Gastrocnemius medialis (tissue), 4 donors: ENCODE results near the gene PNPT1. TPM values are rescaled to one million over a fixed set of nuclear protein-coding genes. Genes with fewer than 3 reads are reported as not detected.

Experiments used
- ATAC-seq, 2 donors: fragments of 150-250 bp; one replicate each; pipeline ENCODE4 v1.9.1; 2016
- DNase-seq, 2 donors: peaks; one replicate each; pipeline ENCODE4 v3.0.0-alpha.2; 2019
- H3K27ac ChIP-seq, 4 donors: fragments of 200-600 bp; sonication (generic); 1 replicate in 1 of 4; 2 replicates in 3 of 4; pipeline ENCODE4 v1.5.1; 2016 to 2018; ENCODE audit warnings: mild to moderate bottlenecking in 2 of 4, moderate library complexity in 1 of 4
- H3K27me3 ChIP-seq, 3 donors: fragments of 200-600 bp; sonication (generic) in 2 of 3; 1 replicate in 1 of 3; 2 replicates in 2 of 3; pipeline versions ENCODE4 v1.5.1 to v1.6.0; 2016 to 2019; ENCODE audit warnings: mild to moderate bottlenecking in 1 of 3, moderate library complexity in 1 of 3
- H3K36me3 ChIP-seq, 2 donors: fragments of 200-600 bp; sonication (generic) in 1 of 2; one replicate each; pipeline ENCODE4 v1.5.1; 2017 to 2018
- H3K4me1 ChIP-seq, 2 donors: fragments of 200-600 bp; sonication (generic) in 1 of 2; one replicate each; pipeline ENCODE4 v1.5.1; 2016 to 2017; ENCODE audit warnings: mild to moderate bottlenecking in 2 of 2
- H3K4me3 ChIP-seq, 4 donors: fragments of 200-600 bp; sonication (generic) in 3 of 4; 1 replicate in 1 of 4; 2 replicates in 3 of 4; pipeline ENCODE4 v1.5.1; 2016 to 2019; ENCODE audit warnings: mild to moderate bottlenecking in 2 of 4
- H3K9me3 ChIP-seq, 3 donors: fragments of 200-600 bp; sonication (generic) in 2 of 3; 1 replicate in 1 of 3; 2 replicates in 2 of 3; pipeline ENCODE4 v1.5.1; 2016 to 2019
- POLR2A ChIP-seq, 2 donors: fragments of 450-650 bp; IDR thresholded peaks; one replicate each; pipeline ENCODE4 v1.6.1; 2017; ENCODE audit warnings: antibody characterized with exemption in 2 of 2, mild to moderate bottlenecking in 2 of 2, moderate library complexity in 2 of 2
- in situ Hi-C, 4 donors: fragments of 200-750 bp; cut with MboI; loops; one replicate each; pipeline versions ENCODE4 v1.15.0 to v1.8.0; 2017; ENCODE audit warnings: low sequenced_read_pairs in 4 of 4
- intact Hi-C: fragments of 100-400 bp; cut with DNase I; formaldehyde crosslinking; loops from one replicate; pipeline ENCODE4 v1.15.1; 2023; ENCODE audit warnings: low total_unique reads
- total RNA-seq, 4 donors: library from RNA; depleted of rRNA; stranded (reverse); fragments of >200 nt; gene quantifications; one replicate each; pipeline versions ENCODE4 v1.1.0 to v1.2.3, GENCODE V29; 2016
- TF ChIP-seq, protein P1 (sequence below), 5 experiments: fragments of 450-650 bp in 3 of 5; fragments of 200-600 bp in 2 of 5; sonication (generic) in 2 of 5; IDR thresholded peaks in 4 of 5; conservative IDR thresholded peaks in 1 of 5; 1 replicate in 4 of 5; 2 replicates in 1 of 5; pipeline ENCODE4 v1.5.1; 2016 to 2019; ENCODE audit warnings: antibody characterized with exemption in 5 of 5, mild to moderate bottlenecking in 3 of 5, moderate library complexity in 3 of 5

PNPT1 gene
- total RNA-seq, 4 donors from 2014 or later = 14.1 to 26.0 (median 20.5) TPM

DNA sequence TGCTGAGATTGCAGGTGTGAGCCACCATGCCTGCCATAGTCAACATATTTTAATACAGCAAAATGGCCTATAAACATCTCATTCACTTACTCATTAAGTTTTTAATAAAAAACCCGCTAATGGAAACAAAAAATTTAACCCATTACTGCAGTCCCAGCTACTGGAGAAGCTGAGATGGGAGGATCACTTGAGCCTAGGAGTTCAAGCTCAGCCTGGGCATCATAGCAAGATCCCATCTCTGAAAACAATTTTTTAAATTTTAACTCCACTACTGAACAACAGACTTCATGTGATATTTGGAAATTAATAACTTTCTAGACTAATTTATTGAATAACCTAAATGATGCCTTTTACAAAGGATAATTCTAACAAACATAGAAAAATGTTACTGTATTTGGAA lies 81.6 kb downstream of the PNPT1 start:
- no peak overlapping the region for H3K27ac ChIP-seq
- peaks cover 17 to 28% of the 10 kb centered on the region in 2 donors for H3K4me1 ChIP-seq
- H3K27me3 ChIP-seq = no peaks in the 10 kb centered on the region
- H3K9me3 ChIP-seq = no peaks in the 10 kb centered on the region
- peaks cover 0 to 24% of the 10 kb centered on the region in 2 donors for H3K36me3 ChIP-seq
- intact Hi-C loops (loop anchor here (10.0 kb wide), 1 partner anchor 377 kb away; the partner anchor contains the start of genes CLHC1 and RPS27A), in situ Hi-C loops (no loop called here)
- no peak overlapping the region for H3K4me3 ChIP-seq
- TF ChIP-seq, protein P1, sequence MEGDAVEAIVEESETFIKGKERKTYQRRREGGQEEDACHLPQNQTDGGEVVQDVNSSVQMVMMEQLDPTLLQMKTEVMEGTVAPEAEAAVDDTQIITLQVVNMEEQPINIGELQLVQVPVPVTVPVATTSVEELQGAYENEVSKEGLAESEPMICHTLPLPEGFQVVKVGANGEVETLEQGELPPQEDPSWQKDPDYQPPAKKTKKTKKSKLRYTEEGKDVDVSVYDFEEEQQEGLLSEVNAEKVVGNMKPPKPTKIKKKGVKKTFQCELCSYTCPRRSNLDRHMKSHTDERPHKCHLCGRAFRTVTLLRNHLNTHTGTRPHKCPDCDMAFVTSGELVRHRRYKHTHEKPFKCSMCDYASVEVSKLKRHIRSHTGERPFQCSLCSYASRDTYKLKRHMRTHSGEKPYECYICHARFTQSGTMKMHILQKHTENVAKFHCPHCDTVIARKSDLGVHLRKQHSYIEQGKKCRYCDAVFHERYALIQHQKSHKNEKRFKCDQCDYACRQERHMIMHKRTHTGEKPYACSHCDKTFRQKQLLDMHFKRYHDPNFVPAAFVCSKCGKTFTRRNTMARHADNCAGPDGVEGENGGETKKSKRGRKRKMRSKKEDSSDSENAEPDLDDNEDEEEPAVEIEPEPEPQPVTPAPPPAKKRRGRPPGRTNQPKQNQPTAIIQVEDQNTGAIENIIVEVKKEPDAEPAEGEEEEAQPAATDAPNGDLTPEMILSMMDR (IDR thresholded peaks at IDR 0.05 in 4 of 5, conservative IDR thresholded peaks at IDR 0.05 in 1 of 5) = no peak
- no peak for TF ChIP-seq POLR2A (IDR thresholded peaks at IDR 0.05)
- DNase-seq (no peak), ATAC-seq (no peak)

- H3K4me1 ChIP-seq = peaks cover 17 to 28% of the 10 kb centered on the region in 2 donors
- ATAC-seq = no peak
- no peaks in the 10 kb centered on the region for H3K9me3 ChIP-seq
- no peak for TF ChIP-seq POLR2A (IDR thresholded peaks at IDR 0.05)
- TF ChIP-seq, protein P1 (IDR thresholded peaks at IDR 0.05 in 4 of 5, conservative IDR thresholded peaks at IDR 0.05 in 1 of 5) = no peak
- DNase-seq = no peak
- no peaks in the 10 kb centered on the region for H3K27me3 ChIP-seq
- in situ Hi-C loops = no loop called here
- peak overlapping the region in 1 of 4 donors; percentile 1 for H3K27ac ChIP-seq
- no peak overlapping the region for H3K4me3 ChIP-seq
- intact Hi-C loops = loop anchor here (10.0 kb wide), 1 partner anchor 376 kb away; the partner anchor contains the start of genes CLHC1 and RPS27A
- H3K36me3 ChIP-seq = peaks cover 0 to 24% of the 10 kb centered on the region in 2 donors
Observed at GRCh38 chr2:55610954-55611743, 82.5 kb downstream of the PNPT1 start.

GRCh38 chr2:55609938-55610578 lies 83.6 kb downstream of the PNPT1 start:
- Histone ChIP-seq H3K4me1 (peaks cover 9 to 17% of the 10 kb centered on the region in 2 donors), H3K27ac (peak overlapping the region in 1 of 4 donors; percentile 1), H3K36me3 (peaks cover 0 to 23% of the 10 kb centered on the region in 2 donors), H3K27me3 (no peaks in the 10 kb centered on the region), H3K9me3 (no peaks in the 10 kb centered on the region), H3K4me3 (no peak overlapping the region)
- DNase-seq (no peak), ATAC-seq (no peak)
- in situ Hi-C loops (no loop called here), intact Hi-C loops (loop anchor here (10.0 kb wide), 1 partner anchor 375 kb away; the partner anchor contains the start of genes CLHC1 and RPS27A)
- TF ChIP-seq, protein P1 (IDR thresholded peaks at IDR 0.05 in 4 of 5, conservative IDR thresholded peaks at IDR 0.05 in 1 of 5) = no peak
- no peak for TF ChIP-seq POLR2A (IDR thresholded peaks at IDR 0.05)

DNA sequence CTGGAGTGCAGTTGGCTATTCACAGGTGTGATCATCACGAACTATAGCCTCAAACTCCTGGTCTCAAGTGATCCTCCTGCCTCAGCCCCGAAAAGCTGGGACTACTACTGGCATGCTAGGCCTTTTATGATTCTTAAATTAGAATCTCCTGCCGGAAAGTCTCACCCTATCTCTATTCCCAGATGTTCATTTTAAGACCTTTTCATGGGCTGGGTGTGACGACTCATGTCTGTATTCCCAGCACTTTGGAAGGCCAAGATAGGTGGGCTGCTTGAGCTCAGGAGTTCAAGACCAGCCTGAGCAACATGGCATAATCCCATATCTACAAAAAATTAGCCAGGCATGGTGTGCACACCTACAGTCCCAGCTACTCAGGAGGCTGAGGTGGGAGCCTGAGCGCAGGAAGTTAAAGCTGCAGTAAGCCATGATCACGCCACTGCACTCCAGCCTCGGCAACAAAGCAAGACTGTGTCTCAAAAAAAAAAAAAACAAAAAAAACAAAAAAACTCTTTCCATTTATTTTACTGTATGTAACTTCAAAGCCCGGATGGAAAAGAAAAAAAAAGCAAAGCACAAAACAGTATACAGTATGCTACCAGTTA lies 84.3 kb downstream of the PNPT1 start:
- ATAC-seq (no peak), DNase-seq (no peak)
- Histone ChIP-seq H3K4me1 (peaks cover 8 to 11% of the 10 kb centered on the region in 2 donors), H3K9me3 (no peaks in the 10 kb centered on the region), H3K4me3 (no peak overlapping the region), H3K27me3 (no peaks in the 10 kb centered on the region), H3K36me3 (peaks cover 0 to 16% of the 10 kb centered on the region in 2 donors), H3K27ac (no peak overlapping the region)
- TF ChIP-seq POLR2A (IDR thresholded peaks at IDR 0.05) = no peak
- TF ChIP-seq, protein P1 (IDR thresholded peaks at IDR 0.05 in 4 of 5, conservative IDR thresholded peaks at IDR 0.05 in 1 of 5) = no peak
- intact Hi-C loops (no loop called here), in situ Hi-C loops (no loop called here)
